HepG2 (cell line): ENCODE measurements around the gene CYP2S1. TPM values are rescaled to one million over a fixed set of nuclear protein-coding genes. Genes with fewer than 3 reads are reported as not detected.

Experiments used
- ATAC-seq: fragments of 200-7000 bp; cut with Tn5 transposase; 3 replicates; pipeline ENCODE4 v1.9.1; 2020; ENCODE audit warnings: mild to moderate bottlenecking, moderate library complexity
- BruUV-seq: library from RNA; stranded (reverse); fragments of 400-500 nt; replicated peaks from 2 replicates; lab custom pipeline; 2021; lab: Mats Ljungman, UMichigan
- CTCF ChIA-PET: fragments of 300-600 bp; formaldehyde crosslinking; extraction: SDS; loops from one replicate; lab custom pipeline; 2021; ENCODE audit warnings: low total read pairs, inconsistent platforms, low intra/inter-chr PET ratio; lab: Yijun Ruan, JAX
- POLR2A ChIA-PET: fragments of 350-600 bp; sonication (Branson Sonifier 250); formaldehyde crosslinking; loops from one replicate; lab custom pipeline; 2020; ENCODE audit warnings: antibody characterized with exemption, inconsistent platforms; lab: Yijun Ruan, JAX
- DNase-seq: peaks from one replicate; pipeline ENCODE4 v3.0.0-alpha.2; 2015; ENCODE audit warnings: low spot score
- FAIRE-seq: peaks from 3 replicates; lab custom pipeline; 2011; peaks lifted over from hg19 to GRCh38; lab: Jason Lieb, UNC
- H2AFZ ChIP-seq: one replicate; pipeline ENCODE4 v1.6.1; 2011; ENCODE audit warnings: low read length, inconsistent platforms
- H3K27ac ChIP-seq: fragments of 300-600 bp; 3 replicates; pipeline ENCODE4 v1.8.0; 2011; ENCODE audit warnings: mixed run types, mild to moderate bottlenecking, mixed read lengths, low read length, inconsistent platforms; ENCODE audit not compliant: insufficient read depth; ENCODE audit errors: extremely low read length
- H3K27me3 ChIP-seq, 2 experiments: fragments of 200-600 bp in 1 of 2; 2 replicates in 1 of 2; 3 replicates in 1 of 2; pipeline versions ENCODE4 v1.6.0 to v1.8.0; 2011; ENCODE audit warnings: low read length in 2 of 2, mild to moderate bottlenecking in 2 of 2, moderate library complexity in 2 of 2, inconsistent platforms in 1 of 2; ENCODE audit not compliant: insufficient read depth in 2 of 2, control insufficient read depth in 1 of 2
- H3K36me3 ChIP-seq, 2 experiments: fragments of 200-600 bp in 1 of 2; replicated peaks in 1 of 2; 2 replicates in 1 of 2; 3 replicates in 1 of 2; pipeline versions ENCODE4 v1.5.1 to v1.8.0; 2011; ENCODE audit warnings: low read length in 2 of 2, inconsistent platforms in 1 of 2; ENCODE audit not compliant: insufficient read depth in 2 of 2, control insufficient read depth in 1 of 2
- H3K4me1 ChIP-seq: 2 replicates; pipeline ENCODE4 v1.5.1; 2012; ENCODE audit warnings: low read length, inconsistent platforms; ENCODE audit not compliant: insufficient read depth
- H3K4me2 ChIP-seq: 2 replicates; pipeline ENCODE4 v1.6.0; 2011; ENCODE audit warnings: low read depth, low read length, inconsistent platforms
- H3K4me3 ChIP-seq, 3 experiments: fragments of 200-600 bp in 1 of 3; sonication (generic), shearing (Covaris generic) in 1 of 3; replicated peaks in 1 of 3; 2 replicates each; pipeline ENCODE4 v1.5.1; 2011 to 2016; ENCODE audit warnings: low read length in 3 of 3, inconsistent platforms in 2 of 3, low read depth in 2 of 3, mild to moderate bottlenecking in 2 of 3, control low read depth in 1 of 3, mixed read lengths in 1 of 3; ENCODE audit not compliant: insufficient read depth in 1 of 3
- H3K79me2 ChIP-seq: one replicate; pipeline ENCODE4 v1.6.1; 2011; ENCODE audit warnings: low read length, inconsistent platforms; ENCODE audit not compliant: insufficient read depth
- H3K9ac ChIP-seq: 2 replicates; pipeline ENCODE4 v1.6.0; 2011; ENCODE audit warnings: mild to moderate bottlenecking, low read depth, low read length, inconsistent platforms; ENCODE audit not compliant: insufficient read depth
- H3K9me3 ChIP-seq: 2 replicates; pipeline ENCODE4 v1.5.1; 2012; ENCODE audit warnings: mild to moderate bottlenecking, low read length
- H4K20me1 ChIP-seq: 2 replicates; pipeline ENCODE4 v1.6.0; 2011; ENCODE audit warnings: inconsistent platforms, mild to moderate bottlenecking, low read length, moderate library complexity; ENCODE audit not compliant: insufficient read depth
- SMYD3 ChIP-seq: sonication (generic); formaldehyde crosslinking; IDR thresholded peaks from 2 replicates; pipeline ENCODE4 v1.8.1; 2023; ENCODE audit warnings: mild to moderate bottlenecking, missing genetic modification reagents
- SOX13 ChIP-seq, 3 experiments: fragments of 450-650 bp in 1 of 3; sonication (generic) in 1 of 3; formaldehyde crosslinking in 1 of 3; IDR thresholded peaks in 2 of 3; conservative IDR thresholded peaks in 1 of 3; 2 replicates each; pipeline versions ENCODE4 v1.5.0 to v1.6.1; 2016 to 2020; ENCODE audit warnings: antibody characterized with exemption in 1 of 3, mild to moderate bottlenecking in 1 of 3, missing compliant biosample characterization in 1 of 3, missing genetic modification reagents in 1 of 3, moderate library complexity in 1 of 3
- SYNCRIP ChIP-seq: fragments of 200-400 bp; formaldehyde crosslinking; IDR thresholded peaks from 2 replicates; pipeline ENCODE4 v1.6.1; 2018; ENCODE audit warnings: mild to moderate bottlenecking, low read depth, low read length; ENCODE audit not compliant: insufficient read depth
- TCF12 ChIP-seq, 2 experiments: fragments of 450-650 bp in 1 of 2; sonication (generic) in 1 of 2; formaldehyde crosslinking in 1 of 2; IDR thresholded peaks; 2 replicates each; pipeline versions ENCODE4 v1.6.1 to v1.8.0; 2017 to 2022; ENCODE audit warnings: antibody characterized with exemption in 1 of 2, mild to moderate bottlenecking in 1 of 2, missing genetic modification reagents in 1 of 2, moderate library complexity in 1 of 2
- TP53 ChIP-seq: sonication (generic); formaldehyde crosslinking; conservative IDR thresholded peaks from 2 replicates; pipeline ENCODE4 v1.4.0; 2020; ENCODE audit warnings: missing genetic modification reagents
- ZNF160 ChIP-seq: sonication (generic); formaldehyde crosslinking; IDR thresholded peaks from 2 replicates; pipeline ENCODE4 v1.8.0; 2022; ENCODE audit warnings: mild to moderate bottlenecking, inconsistent platforms, missing genetic modification reagents
- ZNF251 ChIP-seq: sonication (generic); formaldehyde crosslinking; IDR thresholded peaks from 2 replicates; pipeline ENCODE4 v1.9.0; 2021; ENCODE audit warnings: mild to moderate bottlenecking, missing genetic modification reagents
- ZNF766 ChIP-seq: sonication (generic); formaldehyde crosslinking; IDR thresholded peaks from 2 replicates; pipeline ENCODE4 v1.5.0; 2020; ENCODE audit warnings: missing genetic modification reagents, borderline replicate concordance
- WGBS: methylation state at CpG from one replicate; pipeline ENCODE4 v1.1.6; 2017; ENCODE audit warnings: low lambda C conversion rate; 5-methylcytosine and 5-hydroxymethylcytosine counted together
- in situ Hi-C: cut with HindIII; loops from 2 replicates; pipeline ENCODE4 v1.10.0; 2017; ENCODE audit warnings: low pct_unique_long_range_greater_than_20kb; ENCODE audit not compliant: extremely low pct_ligation_motif_present
- intact Hi-C: fragments of 100-400 bp; cut with micrococcal nuclease; formaldehyde crosslinking; loops from one replicate; pipeline ENCODE4 v1.10.0; 2022; ENCODE audit not compliant: unreplicated experiment
- polyA plus RNA-seq, 8 experiments: library from polyadenylated mRNA; depleted of rRNA in 3 of 8; stranded (reverse) in 7 of 8; unstranded in 1 of 8; fragments of >200 nt; fragmentation: Illumina TruSeq in 4 of 8; extraction: Trizol in 4 of 8; gene quantifications; 2 replicates each; pipeline versions ENCODE4 v1.2.1 to v1.2.3, GENCODE V29; 2011 to 2016; ENCODE audit warnings: low read depth in 4 of 8, missing spikeins in 1 of 8, mixed read lengths in 1 of 8; ENCODE audit not compliant: insufficient read depth in 1 of 8
- total RNA-seq, 5 experiments: library from RNA; depleted of rRNA; stranded (reverse); fragments of >200 nt; fragmentation: Illumina TruSeq; extraction: Trizol; gene quantifications; 2 replicates each; pipeline ENCODE4 v1.2.3, GENCODE V29; 2016; ENCODE audit warnings: low read depth in 1 of 5
- TF ChIP-seq, protein P1 (sequence below): sonication (generic); formaldehyde crosslinking; IDR thresholded peaks from 2 replicates; pipeline ENCODE4 v1.8.1; 2023; ENCODE audit warnings: missing genetic modification reagents, inconsistent platforms, borderline replicate concordance
- TF ChIP-seq, protein P2 (sequence below): fragments of 450-650 bp; IDR thresholded peaks from 2 replicates; pipeline ENCODE4 v1.6.1; 2016

The CYP2S1 gene
- total and polyA plus RNA-seq, 2 of the 13 experiments (the other 11 are each of a cell fraction or from before 2014, with no cell fraction given): 0.09 to 2.1 TPM

DNA sequence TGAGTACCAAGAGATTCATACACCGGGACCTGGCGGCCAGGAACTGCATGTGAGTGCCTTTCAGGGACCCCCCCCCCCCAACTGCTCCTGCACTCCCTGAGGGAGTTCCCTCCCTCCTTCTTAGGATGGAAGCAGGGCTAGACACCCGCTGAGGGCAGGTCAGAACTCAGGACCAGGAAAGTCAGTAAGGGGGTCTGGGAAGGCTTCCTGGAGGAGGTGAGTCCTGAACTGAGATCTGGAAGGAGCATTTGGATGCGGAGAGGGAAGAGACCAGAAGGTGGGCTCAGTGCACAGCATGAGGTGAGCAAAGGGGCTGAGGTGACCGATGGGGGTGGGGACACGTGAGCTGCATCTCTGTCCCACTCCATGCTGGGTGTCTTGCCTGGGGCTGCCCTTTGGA is 60.6 kb downstream of the CYP2S1 start:
- no peak overlapping the region for H3K4me3 ChIP-seq
- H3K27ac ChIP-seq: no peak overlapping the region
- intact Hi-C loops (no loop called here), in situ Hi-C loops (no loop called here)
- no peaks in the 10 kb centered on the region for H3K4me1 ChIP-seq
- no peak overlapping the region for H3K9ac ChIP-seq
- no peaks in the 10 kb centered on the region for H3K79me2 ChIP-seq
- FAIRE-seq (no peak), ATAC-seq (no peak), DNase-seq (no peak)
- no peaks in the 10 kb centered on the region for H4K20me1 ChIP-seq
- no peak overlapping the region for H3K4me2 ChIP-seq
- no peaks in the 10 kb centered on the region for H3K27me3 ChIP-seq
- no peak for TF ChIP-seq ZNF766 (CRISPR knock-in tag)
- TF ChIP-seq TCF12 (IDR thresholded peaks at IDR 0.05): no peak
- TF ChIP-seq TCF12 (CRISPR knock-in tag; IDR thresholded peaks at IDR 0.05): no peak
- TF ChIP-seq SOX13 (IDR thresholded peaks at IDR 0.05): no peak
- no peak for TF ChIP-seq SOX13 (CRISPR knock-in tag; conservative IDR thresholded peaks at IDR 0.05 in 1 of 2, IDR thresholded peaks at IDR 0.05 in 1 of 2)
- no peak for TF ChIP-seq TP53 (CRISPR knock-in tag)
- TF ChIP-seq SYNCRIP: no peak
- TF ChIP-seq ZNF160 (CRISPR knock-in tag): no peak
- TF ChIP-seq, protein P1, sequence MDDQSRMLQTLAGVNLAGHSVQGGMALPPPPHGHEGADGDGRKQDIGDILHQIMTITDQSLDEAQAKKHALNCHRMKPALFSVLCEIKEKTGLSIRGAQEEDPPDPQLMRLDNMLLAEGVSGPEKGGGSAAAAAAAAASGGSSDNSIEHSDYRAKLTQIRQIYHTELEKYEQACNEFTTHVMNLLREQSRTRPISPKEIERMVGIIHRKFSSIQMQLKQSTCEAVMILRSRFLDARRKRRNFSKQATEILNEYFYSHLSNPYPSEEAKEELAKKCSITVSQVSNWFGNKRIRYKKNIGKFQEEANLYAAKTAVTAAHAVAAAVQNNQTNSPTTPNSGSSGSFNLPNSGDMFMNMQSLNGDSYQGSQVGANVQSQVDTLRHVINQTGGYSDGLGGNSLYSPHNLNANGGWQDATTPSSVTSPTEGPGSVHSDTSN (CRISPR knock-in tag): no peak
- no peak for TF ChIP-seq ZNF251 (CRISPR knock-in tag)
- no peak for TF ChIP-seq SMYD3 (CRISPR knock-in tag)
- TF ChIP-seq, protein P2, sequence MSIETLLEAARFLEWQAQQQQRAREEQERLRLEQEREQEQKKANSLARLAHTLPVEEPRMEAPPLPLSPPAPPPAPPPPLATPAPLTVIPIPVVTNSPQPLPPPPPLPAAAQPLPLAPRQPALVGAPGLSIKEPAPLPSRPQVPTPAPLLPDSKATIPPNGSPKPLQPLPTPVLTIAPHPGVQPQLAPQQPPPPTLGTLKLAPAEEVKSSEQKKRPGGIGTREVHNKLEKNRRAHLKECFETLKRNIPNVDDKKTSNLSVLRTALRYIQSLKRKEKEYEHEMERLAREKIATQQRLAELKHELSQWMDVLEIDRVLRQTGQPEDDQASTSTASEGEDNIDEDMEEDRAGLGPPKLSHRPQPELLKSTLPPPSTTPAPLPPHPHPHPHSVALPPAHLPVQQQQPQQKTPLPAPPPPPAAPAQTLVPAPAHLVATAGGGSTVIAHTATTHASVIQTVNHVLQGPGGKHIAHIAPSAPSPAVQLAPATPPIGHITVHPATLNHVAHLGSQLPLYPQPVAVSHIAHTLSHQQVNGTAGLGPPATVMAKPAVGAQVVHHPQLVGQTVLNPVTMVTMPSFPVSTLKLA: no peak
- no TSS peak for BruUV-seq
- CTCF ChIA-PET: no interaction called here
- no peaks in the 10 kb centered on the region for H3K9me3 ChIP-seq
- no peak overlapping the region for H2AFZ ChIP-seq
- 97% methylated on average over 6 of the region's 6 CpGs for WGBS
- POLR2A ChIA-PET: no interaction called here
- peaks cover 0 to 2% of the 10 kb centered on the region in 2 experiments; a peak in 1 of 5 replicates for H3K36me3 ChIP-seq
